ENCODE results near the gene NKX6-1.

NKX6-1 gene

DNA sequence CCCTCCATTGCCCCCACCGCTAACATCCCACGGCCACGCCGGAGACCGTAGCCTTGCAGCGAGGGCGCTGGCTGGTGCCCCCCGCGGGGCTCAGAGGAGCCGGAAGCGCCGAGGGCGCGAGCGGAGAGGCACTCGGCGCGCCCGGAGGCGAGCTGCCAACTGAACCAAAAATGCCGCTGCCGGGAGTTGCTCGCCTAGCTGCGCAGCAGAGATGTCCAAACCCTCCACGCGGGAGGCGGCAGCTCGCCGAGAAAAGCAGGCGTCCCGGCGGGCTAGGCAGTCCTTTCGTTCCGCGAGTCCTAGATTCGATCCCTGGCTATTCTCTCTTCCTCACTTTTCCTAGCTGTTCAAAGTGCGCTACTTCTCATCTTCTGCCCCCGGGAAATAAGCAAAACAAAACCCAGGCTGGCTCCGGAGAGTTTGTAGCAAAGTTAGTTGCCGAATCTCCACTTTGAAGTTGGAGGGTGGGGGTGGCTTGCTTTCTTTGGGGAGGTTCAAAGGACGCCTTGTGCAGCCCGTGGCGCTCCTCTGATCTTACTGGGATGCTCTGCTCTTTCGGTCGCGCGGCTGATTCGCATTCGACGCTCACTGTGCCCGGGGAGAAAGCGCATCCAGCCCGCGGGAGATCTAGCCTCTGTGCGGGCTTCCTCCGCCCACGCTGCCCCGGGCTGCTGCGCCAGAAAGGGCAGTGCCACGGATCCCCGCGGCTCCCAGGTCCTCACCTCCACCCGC, 723 bp downstream of the NKX6-1 start:
- no peak for FAIRE-seq

DNA sequence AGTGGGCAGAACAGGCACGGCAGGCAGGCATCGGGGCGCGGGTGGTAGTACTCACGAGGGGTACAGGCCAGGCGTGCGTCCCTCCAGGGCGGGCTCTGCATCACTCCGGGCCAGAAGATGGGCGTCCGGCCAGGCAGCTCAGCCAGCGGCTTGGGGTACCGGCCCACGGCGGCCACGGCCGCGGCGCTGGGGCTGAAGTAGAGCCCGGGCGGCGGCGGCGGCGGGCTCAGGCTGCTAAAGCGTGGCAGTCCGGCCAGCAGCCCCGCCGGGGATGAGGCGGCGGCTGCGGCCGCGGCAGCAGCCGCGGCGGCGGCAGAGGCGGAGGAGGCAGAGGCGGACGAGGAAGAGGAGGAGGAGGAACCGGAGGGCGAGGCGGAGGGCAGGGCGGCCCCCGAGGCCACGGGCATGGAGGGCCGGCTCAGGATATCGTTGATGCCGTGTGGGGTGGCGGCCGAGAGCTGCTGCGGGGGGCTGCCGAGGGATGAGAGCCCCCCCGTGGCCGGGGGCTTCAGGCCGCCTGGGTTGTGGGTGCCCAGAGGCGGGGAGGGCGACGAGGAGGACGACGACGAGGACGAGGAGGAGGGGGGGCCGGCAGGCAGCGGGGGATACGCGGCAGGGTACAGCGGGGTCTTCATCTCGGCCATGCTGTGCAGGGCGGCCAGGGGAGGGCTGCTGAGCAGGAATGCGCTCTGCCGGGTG, 1.4 kb downstream of the NKX6-1 start:
- FAIRE-seq, result no peak

DNA sequence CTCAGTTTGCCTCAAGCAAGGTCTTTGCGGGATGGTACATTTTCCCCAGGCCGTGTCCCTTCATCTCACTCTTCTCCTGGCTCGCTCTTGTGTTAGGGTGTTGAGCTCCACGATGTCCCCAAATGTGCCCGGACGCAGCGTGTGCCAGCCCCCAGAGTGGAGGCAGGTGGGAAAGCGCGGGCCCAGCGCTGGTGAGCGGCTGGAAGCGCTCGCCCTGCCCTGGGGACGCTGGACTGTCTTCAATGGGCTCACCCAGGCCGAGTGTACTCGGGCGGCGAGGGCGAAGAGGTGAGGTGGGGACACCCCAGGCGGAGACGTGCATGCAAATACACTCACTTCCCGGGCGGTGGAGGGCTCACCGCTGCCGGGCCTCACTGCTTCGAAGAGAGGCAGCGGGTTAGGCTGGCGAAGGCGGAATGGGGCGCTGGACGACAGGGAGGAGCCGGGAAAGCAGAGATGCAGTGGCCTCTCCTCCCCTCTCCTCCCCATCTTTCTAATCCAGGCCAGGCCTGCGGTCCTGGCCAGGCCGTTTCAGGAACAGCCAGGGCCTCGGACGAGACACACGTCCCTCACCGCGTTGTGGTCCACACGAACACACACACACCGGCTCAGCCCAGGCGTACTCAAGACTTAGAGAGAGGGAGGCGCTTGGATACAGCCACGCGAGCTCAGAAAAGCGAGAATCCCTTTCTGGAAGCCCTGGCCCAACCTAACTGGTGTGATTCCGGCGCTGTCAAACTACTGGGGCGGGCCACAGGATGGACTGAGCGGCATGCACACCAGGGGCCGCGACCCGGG, 2.2 kb downstream of the NKX6-1 start:
- FAIRE-seq, result no peak

DNA sequence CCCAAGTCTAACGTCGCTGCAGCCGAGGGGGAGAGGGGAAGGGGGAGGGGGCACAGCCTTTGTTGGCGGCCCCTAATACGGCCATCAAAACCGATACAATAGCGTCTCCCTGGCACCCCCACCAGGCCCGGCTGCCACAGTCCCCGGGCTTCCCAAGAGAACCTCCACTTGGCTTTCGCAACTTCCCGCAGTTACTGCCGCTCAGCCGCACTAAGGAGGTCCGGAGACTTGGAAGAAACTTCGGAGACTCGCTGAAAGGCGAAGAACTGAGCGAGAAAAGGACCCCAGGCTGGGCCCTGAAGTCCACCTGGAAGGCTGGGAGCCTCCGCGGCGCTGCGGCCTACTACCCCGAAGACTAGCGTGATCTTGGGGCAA, 2.8 kb downstream of the NKX6-1 start:
- no peak for FAIRE-seq

DNA sequence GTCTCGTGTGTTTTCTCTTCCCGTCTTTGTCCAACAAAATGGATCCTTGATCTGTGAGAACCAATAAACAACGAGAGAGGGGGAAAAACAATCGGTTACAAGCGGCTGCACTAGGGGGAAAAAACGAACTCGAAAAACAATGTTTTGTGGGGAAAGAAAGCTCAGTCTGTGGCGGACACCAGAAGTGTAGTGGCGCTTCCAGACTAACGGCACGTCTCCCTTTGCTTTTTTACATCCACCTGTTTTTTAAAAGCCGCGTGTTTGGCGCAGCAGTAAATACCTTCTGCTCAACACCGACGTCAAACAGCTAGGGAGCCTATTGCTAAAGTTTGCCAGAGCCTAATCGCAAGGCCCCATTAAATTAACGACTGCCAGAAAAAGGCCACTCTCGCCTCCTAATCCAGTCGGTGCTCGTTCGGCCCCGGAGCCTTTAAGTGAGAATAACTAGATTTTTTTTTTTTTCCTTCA, 3.3 kb downstream of the NKX6-1 start:
- FAIRE-seq, result no peak

DNA sequence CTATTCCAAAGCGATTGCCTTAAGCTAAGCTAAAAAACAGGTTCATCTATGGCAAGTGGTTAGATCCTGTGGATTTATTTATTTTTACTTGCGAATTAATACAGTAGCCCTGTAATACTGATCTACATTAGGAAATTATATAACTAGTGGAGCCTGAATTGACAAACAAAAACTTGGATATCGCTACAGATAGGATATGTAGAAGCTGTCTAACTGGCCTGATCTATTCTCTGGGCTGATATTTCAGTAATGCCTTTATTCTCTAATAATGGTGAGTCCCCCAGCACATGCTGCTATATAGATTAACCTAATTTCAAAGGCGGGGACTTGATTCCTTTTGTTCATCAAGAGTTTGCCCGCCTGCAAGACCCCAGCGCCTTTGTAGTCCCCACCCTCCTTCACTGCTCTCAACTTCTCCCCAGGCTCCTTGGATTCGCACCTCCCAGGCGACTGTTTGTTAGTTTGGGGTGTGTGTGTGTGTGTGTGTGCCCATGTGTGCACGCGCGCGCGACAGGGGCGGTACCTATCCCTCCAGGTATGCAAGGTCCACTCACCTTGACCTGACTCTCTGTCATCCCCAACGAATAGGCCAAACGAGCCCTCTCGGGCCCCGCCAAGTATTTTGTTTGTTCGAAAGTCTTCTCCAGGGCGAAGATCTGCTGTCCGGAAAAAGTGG, 3.8 kb downstream of the NKX6-1 start:
- no peak for FAIRE-seq

DNA sequence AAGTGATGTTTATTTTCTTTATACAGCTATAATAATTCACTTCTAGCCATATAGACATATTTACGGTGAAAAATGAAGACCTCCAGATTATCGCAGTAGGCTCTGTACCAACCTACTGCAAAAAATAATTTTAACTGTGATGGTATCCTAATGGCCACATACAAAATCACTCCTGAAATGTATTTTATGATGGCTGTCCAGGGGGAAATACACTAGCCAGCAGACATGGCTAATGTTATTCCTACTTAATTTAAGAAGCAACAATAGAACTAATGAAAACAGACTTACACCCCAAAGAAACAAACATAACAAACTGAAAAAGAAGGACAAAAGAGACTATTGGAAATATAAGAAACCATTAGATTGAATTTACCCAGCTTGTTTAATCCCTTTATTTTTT, 4.6 kb downstream of the NKX6-1 start:
- FAIRE-seq, result no peak

DNA sequence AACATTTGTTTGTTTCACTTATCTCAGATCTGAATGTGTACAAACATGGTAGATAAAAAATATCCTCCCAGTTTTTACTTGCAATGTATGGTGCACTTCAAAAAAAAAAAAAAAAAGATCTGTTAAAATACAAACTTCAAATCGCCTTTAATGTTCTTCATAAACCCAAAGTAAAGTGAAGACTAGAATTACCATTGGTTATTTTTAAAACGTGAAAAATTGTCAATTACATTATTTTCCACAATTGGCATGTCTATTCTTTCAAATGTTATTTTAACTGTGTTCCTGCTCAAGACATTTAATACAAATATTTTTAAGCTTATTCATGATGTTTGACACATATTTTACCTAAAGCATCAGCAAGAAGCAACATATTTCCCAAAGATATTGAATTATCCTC, 5.0 kb downstream of the NKX6-1 start:
- FAIRE-seq, result no peak

DNA sequence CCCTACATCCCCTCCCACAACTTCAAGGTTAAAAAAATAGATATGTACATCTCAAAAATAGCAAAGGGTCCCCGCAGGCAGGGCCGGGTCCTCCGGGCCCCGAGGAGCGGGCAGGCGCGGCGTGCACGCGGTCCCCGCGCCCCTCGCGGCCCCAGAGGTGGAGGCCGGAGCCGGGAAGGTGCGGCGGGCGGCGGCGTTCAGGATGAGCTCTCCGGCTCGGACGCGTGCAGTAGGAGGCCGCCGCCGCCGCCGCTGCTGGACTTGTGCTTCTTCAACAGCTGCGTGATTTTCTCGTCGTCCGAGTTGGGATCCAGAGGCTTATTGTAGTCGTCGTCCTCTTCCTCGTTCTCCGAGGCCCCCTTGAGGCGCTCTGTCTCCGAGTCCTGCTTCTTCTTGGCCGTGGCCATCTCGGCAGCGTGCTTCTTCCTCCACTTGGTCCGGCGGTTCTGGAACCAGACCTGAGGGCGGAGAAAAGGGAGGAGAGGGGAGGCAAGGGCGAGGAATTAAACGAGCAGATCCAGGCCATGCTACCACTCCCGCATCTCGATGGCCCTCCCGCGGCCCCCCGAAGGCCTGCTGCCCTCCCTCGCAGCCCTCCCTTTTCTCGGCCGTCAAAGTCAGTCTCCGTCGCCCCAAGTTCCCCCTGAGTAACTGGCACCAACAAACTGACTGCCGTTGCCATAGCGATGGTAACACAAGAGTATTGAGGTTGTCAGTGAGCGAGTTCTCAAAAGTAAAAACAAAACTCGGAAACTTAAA, 5.8 kb downstream of the NKX6-1 start:
- FAIRE-seq, result no peak

DNA sequence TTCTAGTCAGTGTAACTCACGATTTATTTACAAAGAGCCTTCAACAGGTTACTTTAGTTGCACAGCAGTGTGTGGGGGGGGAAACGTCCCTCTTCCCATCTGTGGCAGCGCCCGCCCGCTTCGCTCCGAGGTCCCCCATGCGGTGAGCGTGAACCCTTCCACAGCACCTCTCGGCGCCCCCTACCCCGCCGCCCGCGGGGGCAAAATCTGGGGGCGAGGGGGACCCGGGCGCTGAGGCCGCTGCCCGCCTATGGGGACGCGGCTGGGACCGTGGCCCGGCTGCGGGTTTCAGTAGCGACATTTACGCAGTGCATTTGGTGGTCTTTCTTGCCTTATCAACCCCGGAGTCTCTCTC, 6.4 kb downstream of the NKX6-1 start:
- no peak for FAIRE-seq

DNA sequence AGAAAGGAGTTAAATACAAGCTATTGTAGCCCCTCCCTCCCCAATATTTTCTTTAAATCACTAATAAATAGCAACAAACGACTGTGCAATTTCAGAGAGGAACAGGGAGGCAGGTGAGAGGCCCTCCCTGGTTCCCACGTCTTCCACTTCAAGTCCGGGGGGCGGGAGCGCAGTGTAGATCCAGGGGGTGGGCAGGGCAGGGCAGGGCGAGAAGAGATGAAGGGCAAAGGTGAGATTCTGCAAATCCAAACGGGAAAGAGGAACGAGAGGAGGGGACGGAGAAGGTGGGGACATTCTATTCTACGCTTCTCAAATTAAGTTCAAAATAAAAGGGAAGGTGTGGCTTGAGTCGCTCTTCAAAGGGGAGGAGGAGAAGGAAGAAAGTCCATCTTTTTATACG, 6.8 kb downstream of the NKX6-1 start:
- no peak for FAIRE-seq

DNA sequence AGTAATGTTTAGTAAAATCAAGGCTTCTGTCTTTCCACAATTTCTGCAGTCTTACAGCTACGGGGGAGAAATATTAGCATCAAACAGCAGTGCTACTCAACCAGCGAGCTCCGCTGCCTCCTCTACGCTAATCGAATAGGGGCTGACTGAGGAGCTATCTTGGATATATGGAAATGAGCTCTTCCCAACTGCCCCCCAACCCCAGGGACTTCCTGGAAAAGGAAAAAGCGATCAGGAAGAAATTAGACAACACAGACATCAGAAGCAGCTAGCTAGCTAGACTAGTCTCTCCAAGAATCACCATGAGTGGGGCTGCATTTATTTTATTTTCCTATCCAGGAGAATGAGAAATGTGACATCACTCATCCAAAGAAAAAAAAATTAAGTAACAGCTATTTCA, 7.6 kb downstream of the NKX6-1 start:
- FAIRE-seq, result no peak

DNA sequence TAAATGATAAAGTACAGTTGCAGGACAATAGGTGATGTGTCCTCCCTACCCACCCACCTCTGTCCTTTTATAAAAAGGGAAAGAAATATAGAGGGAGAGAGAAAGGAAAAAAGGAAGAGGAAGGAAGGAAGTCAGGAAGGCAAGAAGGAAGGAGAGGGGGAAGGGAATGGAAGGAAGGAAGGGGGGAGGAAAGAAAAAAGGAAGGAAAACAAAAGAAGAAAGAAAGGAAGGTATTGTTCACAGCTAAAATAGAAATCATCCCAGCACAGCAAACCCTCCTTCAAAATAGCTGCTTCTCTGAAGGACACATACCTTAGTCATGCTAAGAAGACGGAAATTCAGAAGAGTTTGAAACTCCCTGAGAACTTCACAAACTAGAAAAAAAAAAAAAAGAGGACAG, 8.4 kb downstream of the NKX6-1 start:
- no peak for FAIRE-seq

DNA sequence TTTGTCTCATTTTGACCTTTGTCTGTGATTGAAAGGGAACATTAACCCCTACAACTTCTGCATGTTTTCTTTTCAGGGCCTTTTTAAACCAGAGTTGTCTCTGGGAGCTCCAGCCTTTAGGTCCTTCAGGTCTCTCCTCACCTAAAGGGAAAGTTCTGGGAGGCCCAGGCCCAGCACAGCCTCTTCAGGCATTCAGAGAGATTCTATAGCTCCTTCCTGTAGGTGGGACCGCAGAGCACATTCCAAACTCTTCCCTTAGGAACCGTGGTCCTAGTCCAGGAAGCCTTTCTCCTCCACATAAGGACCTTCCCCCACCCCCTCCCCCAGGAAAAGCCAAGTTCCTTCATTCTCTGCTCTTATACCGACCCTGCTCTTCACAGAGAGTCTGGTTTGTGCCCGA, 14.9 kb downstream of the NKX6-1 start:
- no peak for FAIRE-seq

DNA sequence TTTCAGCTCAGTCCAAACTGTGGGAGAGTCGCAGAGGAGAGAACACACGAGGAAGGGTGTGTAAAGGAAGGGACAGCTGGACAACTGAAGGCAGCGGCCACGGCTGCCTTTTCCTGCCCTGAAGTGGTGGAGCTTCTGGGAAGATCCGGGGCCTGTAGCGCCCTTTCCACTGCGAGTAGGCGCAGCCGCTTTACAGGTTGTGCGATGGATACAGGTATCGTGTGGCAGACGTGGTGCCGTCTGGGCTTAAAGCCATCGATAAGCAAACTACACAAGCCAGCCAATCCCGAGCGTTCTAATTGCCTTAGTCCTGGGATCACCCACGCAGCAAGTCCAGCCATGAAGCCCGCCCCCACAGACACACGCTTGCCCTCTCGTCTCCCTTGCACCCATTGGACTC, 15.4 kb downstream of the NKX6-1 start:
- FAIRE-seq, result no peak

DNA sequence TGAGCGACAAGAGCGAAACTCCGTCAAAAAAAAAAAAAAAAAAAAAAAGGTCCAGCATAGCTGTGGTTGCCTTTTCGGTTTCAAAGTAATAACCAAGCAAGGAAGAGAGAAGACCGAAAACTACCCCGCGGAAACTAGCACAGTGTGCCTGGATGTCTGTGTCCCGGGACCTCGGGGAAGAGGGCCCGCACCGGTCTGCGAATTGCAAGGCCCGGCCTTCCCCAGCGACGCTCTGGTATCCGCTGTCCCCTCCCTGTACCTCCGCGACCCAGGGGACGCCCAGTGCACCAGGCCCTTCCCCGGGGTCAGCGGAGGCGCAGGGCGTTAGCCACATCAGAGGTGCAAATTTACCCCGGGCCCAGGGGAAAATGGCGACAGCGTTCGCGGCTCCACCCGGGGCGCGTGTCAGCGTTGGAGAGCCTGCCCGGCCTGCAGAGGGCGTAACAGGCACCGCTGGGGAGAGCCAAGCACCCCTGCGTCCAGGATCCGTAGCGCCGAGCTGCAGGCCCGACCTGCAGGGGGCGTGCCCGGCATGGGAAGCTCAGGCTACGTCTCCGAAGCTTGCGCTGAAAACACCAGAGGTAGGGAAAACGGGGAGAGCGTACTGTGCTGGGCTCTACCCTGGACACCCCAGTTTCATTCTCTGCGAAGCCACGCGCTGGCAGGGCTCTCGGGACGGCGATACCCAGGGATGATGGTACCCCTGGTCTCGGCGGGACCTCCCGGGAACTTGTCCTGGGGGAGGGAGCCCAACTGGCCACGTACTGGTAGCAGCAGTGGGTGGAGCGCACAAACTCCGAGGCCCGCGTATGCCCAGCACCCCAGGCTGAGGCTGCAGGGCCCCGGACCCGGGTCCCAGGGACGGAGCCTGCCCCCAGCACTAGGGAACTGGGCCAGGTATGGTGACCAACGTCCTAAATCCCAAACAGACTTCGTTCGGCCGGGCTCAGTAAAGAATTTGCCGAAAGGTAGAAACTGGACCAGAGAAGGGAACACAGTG, 16.2 kb downstream of the NKX6-1 start:
- FAIRE-seq, result no peak

DNA sequence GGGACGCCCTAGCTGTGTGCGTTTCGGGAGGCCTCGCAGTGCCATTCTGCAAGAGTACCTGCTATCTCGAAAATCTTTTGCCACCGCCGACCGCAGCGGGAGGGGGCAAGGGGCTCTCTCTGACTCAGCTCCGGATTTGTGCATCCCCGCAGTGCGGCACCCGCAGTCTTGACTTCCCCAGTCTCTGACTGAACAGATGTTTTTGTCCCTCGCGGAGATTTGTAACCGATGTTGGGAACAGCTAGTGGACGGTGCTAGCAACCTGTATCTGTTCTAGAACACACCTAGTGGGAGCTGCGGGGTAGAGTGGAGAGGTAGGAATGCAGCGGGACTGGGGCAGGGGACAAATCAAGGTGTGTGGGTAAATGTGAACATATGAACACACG, 17.2 kb downstream of the NKX6-1 start:
- FAIRE-seq, result no peak

DNA sequence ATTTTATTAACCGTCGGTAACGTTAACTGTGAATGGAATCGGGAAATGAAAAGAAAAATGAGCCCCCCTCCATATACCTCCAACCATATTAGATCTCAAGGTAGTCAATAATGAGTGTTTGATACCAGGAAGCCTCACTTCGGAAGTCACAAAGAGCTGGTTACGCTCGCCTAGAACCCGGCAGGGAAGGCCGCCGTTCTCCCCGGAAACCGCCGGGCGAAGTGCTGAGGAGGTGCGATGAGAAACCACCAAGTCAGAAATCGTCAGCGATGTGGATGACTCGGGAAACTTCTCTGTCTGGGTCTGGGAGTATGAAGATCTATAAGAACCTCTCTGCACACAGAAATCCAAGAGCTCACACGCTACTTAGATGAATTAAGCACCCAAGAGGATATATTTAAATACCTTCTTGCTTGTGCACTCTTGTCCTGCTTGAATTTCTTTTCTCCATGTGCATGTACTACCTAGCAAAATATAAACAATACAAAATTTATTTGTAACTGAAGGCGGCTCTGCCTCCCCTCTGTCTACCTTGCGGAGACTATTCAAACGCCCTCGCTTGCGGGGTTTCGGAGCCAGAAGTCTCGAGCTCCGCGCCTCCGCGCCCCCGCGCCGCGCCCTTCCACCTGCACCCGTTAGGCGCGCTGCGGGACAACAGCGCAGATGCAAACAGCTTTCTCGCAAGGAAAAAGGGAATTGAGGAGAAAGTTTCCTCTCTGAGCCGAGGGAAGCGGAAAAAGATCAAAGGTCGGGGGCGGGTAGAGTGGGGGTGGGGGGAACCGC, 17.8 kb downstream of the NKX6-1 start:
- no peak for FAIRE-seq

DNA sequence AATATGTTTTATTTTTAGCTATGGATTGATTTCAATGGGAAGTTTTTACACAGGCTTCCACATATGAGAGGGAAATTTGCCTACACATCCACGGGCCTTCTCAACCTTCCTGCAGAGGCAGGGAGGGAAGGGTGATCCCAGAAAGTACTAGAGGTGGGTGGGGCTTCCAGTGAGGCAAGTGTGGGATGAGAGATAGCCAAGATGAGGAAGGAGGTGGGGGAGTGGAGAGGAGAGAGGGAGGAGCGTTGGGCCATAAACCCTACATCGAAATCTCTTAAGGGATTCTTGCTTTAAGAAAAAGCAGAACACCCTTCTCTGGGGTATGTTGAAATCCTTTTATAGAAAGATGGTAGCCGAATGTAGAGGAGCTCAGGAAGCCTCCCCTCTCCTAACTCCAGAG, 19.0 kb downstream of the NKX6-1 start:
- FAIRE-seq, result no peak

DNA sequence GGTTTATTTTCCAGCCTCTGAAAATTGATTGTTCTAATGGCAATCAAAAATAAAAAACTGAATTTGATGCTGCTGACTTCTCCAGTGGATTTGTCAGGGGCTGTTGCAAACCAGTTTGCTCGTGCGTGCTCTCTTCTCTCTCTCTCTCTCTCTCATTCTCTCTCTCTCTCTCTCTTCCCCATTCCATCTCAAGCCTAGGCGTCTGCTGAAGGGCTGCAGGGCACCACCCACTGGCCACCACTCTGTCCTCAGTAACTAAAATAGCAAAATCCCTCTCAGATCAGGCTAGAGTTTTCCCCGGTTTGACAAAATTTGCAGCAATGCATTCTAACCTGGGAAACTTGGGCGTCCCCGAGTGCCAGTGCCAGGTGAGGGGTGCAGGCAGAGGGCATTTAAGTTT, 19.4 kb downstream of the NKX6-1 start:
- no peak for FAIRE-seq
